Breast epithelium (tissue), 4 donors: ENCODE results near the gene CAMTA1. TPM values are rescaled to one million over a fixed set of nuclear protein-coding genes. Genes with fewer than 3 reads are reported as not detected.
"Not testable (repeated sequence)": the region's sequence is repeated elsewhere in the genome, so short reads cannot be mapped to it uniquely, and the experiment has no call there.

Experiments
- DNase-seq, 2 donors: peaks; one replicate each; pipeline ENCODE4 v3.0.0-alpha.2; 2019; ENCODE audit warnings: low spot score in 2 of 2
- H3K27ac ChIP-seq, 2 donors: fragments of 200-600 bp; sonication (generic) in 1 of 2; one replicate each; pipeline ENCODE4 v1.5.1; 2016 to 2019; ENCODE audit warnings: mild to moderate bottlenecking in 1 of 2
- H3K27me3 ChIP-seq, 2 donors: fragments of 200-600 bp; sonication (generic) in 1 of 2; one replicate each; pipeline versions ENCODE4 v1.5.1 to v1.6.0; 2017 to 2019; ENCODE audit warnings: control low read depth in 1 of 2, mild to moderate bottlenecking in 1 of 2
- H3K36me3 ChIP-seq: fragments of 200-600 bp; one replicate; pipeline ENCODE4 v1.5.1; 2019
- H3K4me1 ChIP-seq, 2 donors: fragments of 200-600 bp; sonication (generic); one replicate each; pipeline ENCODE4 v1.5.1; 2016 to 2019; ENCODE audit warnings: control low read depth in 1 of 2
- H3K4me3 ChIP-seq, 3 donors: fragments of 200-600 bp; sonication (generic); 1 replicate in 2 of 3; 2 replicates in 1 of 3; pipeline ENCODE4 v1.5.1; 2016 to 2019; ENCODE audit warnings: mild to moderate bottlenecking in 3 of 3, moderate library complexity in 2 of 3
- H3K9me3 ChIP-seq, 2 donors: fragments of 200-600 bp; sonication (generic) in 1 of 2; one replicate each; pipeline ENCODE4 v1.5.1; 2016 to 2019; ENCODE audit warnings: control low read depth in 1 of 2
- POLR2A ChIP-seq: fragments of 450-650 bp; IDR thresholded peaks from one replicate; pipeline ENCODE4 v1.6.1; 2016; ENCODE audit warnings: antibody characterized with exemption, mild to moderate bottlenecking, moderate library complexity
- POLR2AphosphoS5 ChIP-seq, 3 donors: sonication (generic); formaldehyde crosslinking; IDR thresholded peaks; one replicate each; pipeline ENCODE4 v1.6.1; 2017; ENCODE audit warnings: antibody characterized with exemption in 3 of 3
- intact Hi-C: fragments of 100-400 bp; cut with DNase I; formaldehyde crosslinking; loops from one replicate; pipeline ENCODE4 v1.15.1; 2023; ENCODE audit warnings: low total_unique reads
- total RNA-seq, 3 donors: library from RNA; depleted of rRNA; stranded (reverse); fragments of >200 nt; gene quantifications; one replicate each; pipeline ENCODE4 v1.1.0, GENCODE V29; 2016
- TF ChIP-seq, protein P1 (sequence below), 3 donors: fragments of 450-650 bp; IDR thresholded peaks; one replicate each; pipeline ENCODE4 v1.5.1; 2016 to 2017; ENCODE audit warnings: antibody characterized with exemption in 3 of 3, mild to moderate bottlenecking in 3 of 3, moderate library complexity in 3 of 3

CAMTA1 gene, protein sequence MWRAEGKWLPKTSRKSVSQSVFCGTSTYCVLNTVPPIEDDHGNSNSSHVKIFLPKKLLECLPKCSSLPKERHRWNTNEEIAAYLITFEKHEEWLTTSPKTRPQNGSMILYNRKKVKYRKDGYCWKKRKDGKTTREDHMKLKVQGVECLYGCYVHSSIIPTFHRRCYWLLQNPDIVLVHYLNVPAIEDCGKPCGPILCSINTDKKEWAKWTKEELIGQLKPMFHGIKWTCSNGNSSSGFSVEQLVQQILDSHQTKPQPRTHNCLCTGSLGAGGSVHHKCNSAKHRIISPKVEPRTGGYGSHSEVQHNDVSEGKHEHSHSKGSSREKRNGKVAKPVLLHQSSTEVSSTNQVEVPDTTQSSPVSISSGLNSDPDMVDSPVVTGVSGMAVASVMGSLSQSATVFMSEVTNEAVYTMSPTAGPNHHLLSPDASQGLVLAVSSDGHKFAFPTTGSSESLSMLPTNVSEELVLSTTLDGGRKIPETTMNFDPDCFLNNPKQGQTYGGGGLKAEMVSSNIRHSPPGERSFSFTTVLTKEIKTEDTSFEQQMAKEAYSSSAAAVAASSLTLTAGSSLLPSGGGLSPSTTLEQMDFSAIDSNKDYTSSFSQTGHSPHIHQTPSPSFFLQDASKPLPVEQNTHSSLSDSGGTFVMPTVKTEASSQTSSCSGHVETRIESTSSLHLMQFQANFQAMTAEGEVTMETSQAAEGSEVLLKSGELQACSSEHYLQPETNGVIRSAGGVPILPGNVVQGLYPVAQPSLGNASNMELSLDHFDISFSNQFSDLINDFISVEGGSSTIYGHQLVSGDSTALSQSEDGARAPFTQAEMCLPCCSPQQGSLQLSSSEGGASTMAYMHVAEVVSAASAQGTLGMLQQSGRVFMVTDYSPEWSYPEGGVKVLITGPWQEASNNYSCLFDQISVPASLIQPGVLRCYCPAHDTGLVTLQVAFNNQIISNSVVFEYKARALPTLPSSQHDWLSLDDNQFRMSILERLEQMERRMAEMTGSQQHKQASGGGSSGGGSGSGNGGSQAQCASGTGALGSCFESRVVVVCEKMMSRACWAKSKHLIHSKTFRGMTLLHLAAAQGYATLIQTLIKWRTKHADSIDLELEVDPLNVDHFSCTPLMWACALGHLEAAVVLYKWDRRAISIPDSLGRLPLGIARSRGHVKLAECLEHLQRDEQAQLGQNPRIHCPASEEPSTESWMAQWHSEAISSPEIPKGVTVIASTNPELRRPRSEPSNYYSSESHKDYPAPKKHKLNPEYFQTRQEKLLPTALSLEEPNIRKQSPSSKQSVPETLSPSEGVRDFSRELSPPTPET (N-terminal part only)
- total RNA-seq, result 10 to 100 TPM; 53.4 to 84.0 (median 61.9) TPM

DNA sequence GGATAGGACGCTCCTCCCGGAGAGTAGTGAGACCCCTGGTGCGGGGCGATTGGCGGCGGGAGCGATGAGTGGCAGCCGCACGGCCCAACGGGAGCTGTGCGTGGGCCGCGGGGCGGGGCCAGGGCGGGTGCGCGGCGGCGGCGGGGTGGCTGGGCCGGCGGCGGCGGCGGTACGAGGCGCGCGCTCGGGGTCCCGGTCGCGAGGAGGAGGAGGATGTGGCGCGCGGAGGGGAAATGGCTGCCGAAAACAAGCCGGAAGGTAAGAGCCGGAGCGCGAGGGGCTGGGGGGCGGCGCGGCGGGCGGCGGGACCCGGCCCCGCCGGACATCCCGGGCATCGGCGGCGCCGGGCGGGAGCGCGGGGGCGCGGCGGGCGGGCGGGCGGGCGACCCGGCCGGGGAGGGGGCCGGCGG is at the start of gene CAMTA1:
CAMTA1 (plus strand) TSS at position 137 of the 410 bp plus-strand sequence; CDS start at position 214, 77 bp downstream.
- peak within 1 kb of the TSS; percentile 95 to 99 for H3K27ac ChIP-seq
- H3K4me3 ChIP-seq, result peak within 1 kb of the TSS; percentile 84 to 94 (median 88)
- H3K36me3 ChIP-seq, result no peaks in the 10 kb centered on the region
- intact Hi-C loops, result no loop called here
- no peaks in the 10 kb centered on the region for H3K27me3 ChIP-seq
- H3K4me1 ChIP-seq, result peaks cover 6 to 11% of the 10 kb centered on the region in 2 donors
- no peak for DNase-seq
- TF ChIP-seq, protein P1, sequence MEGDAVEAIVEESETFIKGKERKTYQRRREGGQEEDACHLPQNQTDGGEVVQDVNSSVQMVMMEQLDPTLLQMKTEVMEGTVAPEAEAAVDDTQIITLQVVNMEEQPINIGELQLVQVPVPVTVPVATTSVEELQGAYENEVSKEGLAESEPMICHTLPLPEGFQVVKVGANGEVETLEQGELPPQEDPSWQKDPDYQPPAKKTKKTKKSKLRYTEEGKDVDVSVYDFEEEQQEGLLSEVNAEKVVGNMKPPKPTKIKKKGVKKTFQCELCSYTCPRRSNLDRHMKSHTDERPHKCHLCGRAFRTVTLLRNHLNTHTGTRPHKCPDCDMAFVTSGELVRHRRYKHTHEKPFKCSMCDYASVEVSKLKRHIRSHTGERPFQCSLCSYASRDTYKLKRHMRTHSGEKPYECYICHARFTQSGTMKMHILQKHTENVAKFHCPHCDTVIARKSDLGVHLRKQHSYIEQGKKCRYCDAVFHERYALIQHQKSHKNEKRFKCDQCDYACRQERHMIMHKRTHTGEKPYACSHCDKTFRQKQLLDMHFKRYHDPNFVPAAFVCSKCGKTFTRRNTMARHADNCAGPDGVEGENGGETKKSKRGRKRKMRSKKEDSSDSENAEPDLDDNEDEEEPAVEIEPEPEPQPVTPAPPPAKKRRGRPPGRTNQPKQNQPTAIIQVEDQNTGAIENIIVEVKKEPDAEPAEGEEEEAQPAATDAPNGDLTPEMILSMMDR (IDR thresholded peaks at IDR 0.05), result no peak
- no peak for TF ChIP-seq POLR2AphosphoS5 (IDR thresholded peaks at IDR 0.05)
- no peak for TF ChIP-seq POLR2A
- H3K9me3 ChIP-seq, result no peaks in the 10 kb centered on the region

DNA sequence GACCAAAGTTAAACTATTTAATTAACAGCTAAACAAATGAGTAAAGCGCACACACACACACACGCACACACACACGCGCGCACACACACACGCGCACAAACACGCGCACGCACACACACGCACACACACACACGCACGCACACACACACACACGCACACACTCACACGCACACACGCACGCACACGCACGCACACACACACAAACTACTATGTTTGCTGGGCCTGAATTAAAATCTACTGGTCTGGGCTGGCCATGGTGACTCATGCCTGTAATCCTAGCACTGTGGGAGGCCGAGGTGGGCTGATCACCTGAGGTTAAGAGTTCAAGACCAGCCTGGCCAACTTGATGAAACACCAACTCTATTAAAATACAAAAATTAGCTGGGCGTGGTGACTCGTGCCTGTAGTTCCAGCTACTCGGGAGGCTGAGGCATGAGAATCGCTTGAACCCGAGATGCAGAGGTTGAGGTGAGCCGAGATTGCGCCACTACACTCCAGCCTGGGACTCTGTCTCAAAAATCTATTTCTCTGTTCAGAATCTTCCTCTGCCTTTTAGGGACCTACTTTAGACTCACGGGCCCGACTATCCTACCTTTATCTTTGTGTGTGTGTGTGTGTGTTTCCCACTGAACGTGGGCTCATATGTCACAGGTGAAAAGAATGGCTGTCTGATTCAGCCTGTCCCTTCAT is 46.1 kb upstream of the CAMTA1 start:
- no peak for DNase-seq
- TF ChIP-seq POLR2AphosphoS5 (IDR thresholded peaks at IDR 0.05) (no peak), POLR2A (no peak)
- TF ChIP-seq, protein P1 (IDR thresholded peaks at IDR 0.05), result no peak
- Histone ChIP-seq H3K4me1 (no peaks in the 10 kb centered on the region), H3K9me3 (no peaks in the 10 kb centered on the region), H3K4me3 (no peak overlapping the region), H3K36me3 (no peaks in the 10 kb centered on the region), H3K27ac (no peak overlapping the region), H3K27me3 (no peaks in the 10 kb centered on the region)
- intact Hi-C loops, result no loop called here

DNA sequence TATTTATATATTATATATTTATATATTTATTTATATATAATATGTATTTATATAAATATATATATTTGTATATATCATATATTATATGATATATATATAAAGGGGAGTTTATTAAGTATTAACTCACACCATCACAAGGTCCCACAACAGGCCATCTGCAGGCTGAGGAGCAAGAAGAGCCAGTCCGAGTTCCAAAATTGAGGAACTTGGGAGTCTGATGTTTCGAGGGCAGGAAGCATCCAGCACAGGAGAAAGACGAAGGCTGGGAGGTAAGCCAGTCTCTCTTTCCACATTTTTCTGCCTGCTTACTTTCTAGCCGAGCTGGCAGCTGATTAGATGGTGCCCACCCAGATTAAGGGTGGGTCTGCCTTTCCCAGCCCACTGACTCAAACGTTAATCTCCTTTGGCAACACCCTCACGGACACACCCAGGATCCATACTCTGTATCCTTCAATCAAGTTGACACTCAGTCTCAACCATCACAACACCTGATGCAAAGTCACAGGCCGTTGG is 42.5 kb upstream of the CAMTA1 start:
- intact Hi-C loops, DNase-seq, H3K4me3 ChIP-seq, H3K9me3 ChIP-seq, H3K36me3 ChIP-seq, H3K27me3 ChIP-seq, H3K4me1 ChIP-seq: not testable (repeated sequence)
- peak overlapping the region; percentile 65 to 90 for H3K27ac ChIP-seq

DNA sequence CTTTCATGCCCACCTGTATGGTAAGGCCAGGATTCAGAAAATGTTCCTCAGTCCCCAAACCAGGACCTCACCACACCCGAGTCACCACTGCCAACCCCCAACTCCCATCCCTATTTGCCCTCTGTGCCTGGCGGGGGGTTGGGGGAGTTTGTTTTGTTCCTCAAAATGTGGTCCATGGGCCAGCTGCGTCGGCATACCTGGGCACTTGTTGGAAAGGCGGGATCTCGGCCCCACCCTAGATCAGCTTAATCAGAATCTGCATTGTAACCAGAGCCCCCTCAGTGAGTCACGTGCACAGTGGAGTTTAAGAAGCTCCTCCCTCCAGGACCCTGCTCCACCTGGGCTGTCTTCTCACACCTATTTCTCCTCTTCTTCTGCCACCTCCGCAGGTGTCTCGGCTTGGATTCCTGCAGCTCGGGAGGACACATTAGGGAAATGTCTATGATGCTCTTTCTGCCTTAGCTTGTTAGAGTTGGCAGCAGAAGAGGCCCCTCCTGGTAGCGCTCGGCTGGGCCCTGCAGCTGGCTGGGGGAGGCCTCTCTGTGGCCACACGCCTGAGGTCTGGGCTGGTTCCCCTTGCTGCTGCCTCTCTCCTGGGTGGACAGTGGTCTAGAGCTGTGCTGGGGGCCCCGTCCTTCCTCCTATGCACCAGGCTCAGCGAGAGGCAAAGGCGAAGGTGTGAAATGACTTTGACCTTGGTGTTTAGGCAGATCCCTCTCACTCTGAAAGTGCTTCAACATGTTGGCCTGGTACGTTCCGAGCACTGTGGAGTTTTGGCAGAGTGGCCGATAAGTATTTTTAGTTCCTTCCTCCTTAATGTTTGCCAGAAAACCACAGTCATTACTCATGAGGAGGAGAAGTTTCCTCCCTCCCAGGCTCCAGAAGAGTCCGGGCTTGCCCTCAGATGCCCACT is 41.8 kb upstream of the CAMTA1 start:
- Histone ChIP-seq H3K9me3 (no peaks in the 10 kb centered on the region), H3K4me3 (peak overlapping the region in 2 of 3 donors; percentile 4 to 51), H3K36me3 (no peaks in the 10 kb centered on the region), H3K4me1 (no peaks in the 10 kb centered on the region), H3K27me3 (no peaks in the 10 kb centered on the region), H3K27ac (peak overlapping the region; percentile 65 to 90)
- intact Hi-C loops, result no loop called here
- TF ChIP-seq, protein P1 (IDR thresholded peaks at IDR 0.05), result no peak
- no peak for TF ChIP-seq POLR2AphosphoS5 (IDR thresholded peaks at IDR 0.05)
- TF ChIP-seq POLR2A, result no peak
- DNase-seq, result peak in 1 of 2 donors; percentile 47
